PC-9 (cell line): ENCODE results near the gene TDRD7. TPM values are rescaled to one million over a fixed set of nuclear protein-coding genes. Genes with fewer than 3 reads are reported as not detected.

ENCODE experiments used
- BruUV-seq: library from RNA; stranded (reverse); fragments of 400-500 nt; replicated peaks from 2 replicates; lab custom pipeline; 2021; lab: Mats Ljungman, UMichigan
- CTCF ChIA-PET: fragments of 300-600 bp; sonication (Branson Sonifier 250); formaldehyde crosslinking; loops from one replicate; lab custom pipeline; 2022; ENCODE audit warnings: antibody characterized with exemption; lab: Charles Lee
- POLR2A ChIA-PET: fragments of 300-600 bp; sonication (Branson Sonifier 250); formaldehyde crosslinking; loops from one replicate; lab custom pipeline; 2022; ENCODE audit warnings: antibody characterized with exemption; ENCODE audit not compliant: unreplicated experiment; lab: Charles Lee
- DNase-seq, 2 experiments: peaks; one replicate each; pipeline versions ENCODE4 v3.0.0 to v3.0.0-alpha.2; 2015 to 2022; ENCODE audit warnings: mixed read lengths in 1 of 2
- H2AFZ ChIP-seq: fragments of 200-600 bp; sonication (generic); 2 replicates; pipeline ENCODE4 v1.8.1; 2017; ENCODE audit warnings: antibody characterized with exemption
- H3F3A ChIP-seq: fragments of 200-600 bp; sonication (generic); 2 replicates; pipeline ENCODE4 v1.8.1; 2017; ENCODE audit warnings: antibody characterized with exemption, mild to moderate bottlenecking, low read depth; ENCODE audit not compliant: insufficient read depth
- H3K27ac ChIP-seq: fragments of 200-600 bp; sonication (generic); 2 replicates; pipeline ENCODE4 v1.6.1; 2016; ENCODE audit warnings: mixed run types
- H3K27me3 ChIP-seq: fragments of 200-600 bp; sonication (generic); 2 replicates; pipeline ENCODE4 v1.6.1; 2016; ENCODE audit warnings: low read depth, mixed run types; ENCODE audit not compliant: insufficient read depth
- H3K36me3 ChIP-seq: fragments of 200-600 bp; sonication (generic); 2 replicates; pipeline ENCODE4 v1.6.1; 2016; ENCODE audit warnings: low read depth, mixed run types
- H3K4me1 ChIP-seq: fragments of 200-600 bp; sonication (generic); replicated peaks from 2 replicates; pipeline ENCODE4 v1.6.1; 2016; ENCODE audit warnings: mixed run types; ENCODE audit not compliant: insufficient read depth
- H3K4me2 ChIP-seq: fragments of 200-600 bp; sonication (generic); 2 replicates; pipeline ENCODE4 v1.6.1; 2017; ENCODE audit warnings: mixed run types
- H3K4me3 ChIP-seq: fragments of 200-600 bp; sonication (generic); 2 replicates; pipeline ENCODE4 v1.6.1; 2016; ENCODE audit warnings: mixed run types
- H3K79me2 ChIP-seq: fragments of 200-600 bp; sonication (generic); 2 replicates; pipeline ENCODE4 v1.6.1; 2017; ENCODE audit warnings: low read depth, mixed run types
- H3K9me2 ChIP-seq: fragments of 200-600 bp; sonication (generic); 2 replicates; pipeline ENCODE4 v1.8.1; 2017; ENCODE audit warnings: mild to moderate bottlenecking; ENCODE audit not compliant: insufficient read depth
- H3K9me3 ChIP-seq: fragments of 200-600 bp; sonication (generic); 2 replicates; pipeline ENCODE4 v1.8.1; 2016; ENCODE audit warnings: low read depth; ENCODE audit not compliant: insufficient read depth
- H4K20me1 ChIP-seq: fragments of 200-600 bp; sonication (generic); 2 replicates; pipeline ENCODE4 v1.8.1; 2017; ENCODE audit not compliant: insufficient read depth
- CTCF ChIP-seq: fragments of 200-600 bp; sonication (generic); conservative IDR thresholded peaks from 2 replicates; pipeline ENCODE4 v1.6.1; 2017; ENCODE audit warnings: mixed run types, antibody characterized with exemption, mild to moderate bottlenecking, moderate library complexity
- EZH2 ChIP-seq: fragments of 200-600 bp; sonication (generic); IDR thresholded peaks from 2 replicates; pipeline ENCODE4 v1.8.0; 2017; ENCODE audit warnings: antibody characterized with exemption, low read depth
- intact Hi-C: fragments of 100-400 bp; cut with micrococcal nuclease; formaldehyde crosslinking; loops from one replicate; pipeline ENCODE4 v1.10.0; 2022; ENCODE audit not compliant: unreplicated experiment
- total RNA-seq: library from RNA; stranded (reverse); gene quantifications from 2 replicates; pipeline ENCODE4 v1.2.3, GENCODE V29; 2021

TDRD7 gene
- total RNA-seq, 1 experiment from 2014 or later: 14.2 TPM

DNA sequence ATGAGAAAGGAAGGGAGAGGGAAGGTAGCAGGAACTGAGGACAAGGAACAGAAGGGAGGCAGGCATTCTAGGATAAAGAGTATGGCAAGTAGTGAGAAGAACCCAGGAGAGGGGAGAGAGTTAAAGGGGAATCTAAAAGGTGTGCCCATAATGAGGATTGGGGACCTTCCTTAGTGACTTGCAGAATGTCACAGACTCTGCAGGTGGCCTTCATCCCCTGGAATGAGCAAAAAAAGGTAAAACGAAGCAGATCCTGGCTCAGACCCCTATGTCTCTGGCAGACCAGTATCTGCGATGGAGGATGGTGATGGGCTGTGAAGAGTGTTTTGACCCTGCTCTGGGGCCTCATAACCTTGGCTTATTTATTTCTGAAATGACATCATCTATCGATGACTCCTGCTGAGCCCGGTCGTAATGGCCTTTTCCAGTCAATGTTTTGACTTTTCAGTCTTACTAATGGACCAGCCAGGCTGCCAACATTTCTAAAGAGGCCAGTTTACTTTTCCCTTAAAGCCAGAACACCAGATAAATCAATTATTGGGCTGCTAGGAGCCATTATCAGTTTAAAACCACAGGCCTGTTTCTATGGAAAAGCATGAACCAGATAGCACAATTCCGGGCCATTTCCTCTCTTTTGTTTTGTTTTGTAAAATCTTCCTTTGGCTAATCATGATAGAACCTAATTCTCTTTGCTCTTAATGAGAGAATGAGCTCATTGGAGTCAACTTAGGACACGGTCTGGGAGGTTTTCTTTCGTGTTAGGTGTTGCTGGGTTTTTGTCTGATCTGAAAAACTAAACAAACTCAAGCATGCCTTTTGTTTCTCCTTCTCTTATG lies 92.7 kb downstream of the TDRD7 start:
- ChIA-PET CTCF (interaction anchor here (0.7 to 1.2 kb wide), 2 partner anchors 19 to 36 kb away, joined by 3 read pairs; no protein-coding TSS in a partner anchor), POLR2A (no interaction called here)
- peaks cover 4% of the 10 kb centered on the region; the same call in 1 of the 2 replicates for H3K4me1 ChIP-seq
- H3K79me2 ChIP-seq: no peaks in the 10 kb centered on the region; the same call in 1 of the 2 replicates
- no peak for TF ChIP-seq CTCF
- TF ChIP-seq EZH2: no peak
- H3K27ac ChIP-seq: no peak overlapping the region
- H2AFZ ChIP-seq: no peak overlapping the region
- no TSS peak for BruUV-seq
- H3K4me3 ChIP-seq: no peak overlapping the region
- intact Hi-C loops: loop anchor here (5.0 kb wide), 1 partner anchor 43 kb away; no protein-coding TSS in a partner anchor
- no peak overlapping the region for H3K4me2 ChIP-seq
- no peaks in the 10 kb centered on the region for H3K9me2 ChIP-seq
- peaks cover 10% of the 10 kb centered on the region; the same call in 1 of the 2 replicates for H3F3A ChIP-seq
- no peak for DNase-seq
- H3K9me3 ChIP-seq: no peaks in the 10 kb centered on the region
- H3K27me3 ChIP-seq: no peaks in the 10 kb centered on the region
- no peaks in the 10 kb centered on the region for H4K20me1 ChIP-seq
- no peaks in the 10 kb centered on the region for H3K36me3 ChIP-seq

DNA sequence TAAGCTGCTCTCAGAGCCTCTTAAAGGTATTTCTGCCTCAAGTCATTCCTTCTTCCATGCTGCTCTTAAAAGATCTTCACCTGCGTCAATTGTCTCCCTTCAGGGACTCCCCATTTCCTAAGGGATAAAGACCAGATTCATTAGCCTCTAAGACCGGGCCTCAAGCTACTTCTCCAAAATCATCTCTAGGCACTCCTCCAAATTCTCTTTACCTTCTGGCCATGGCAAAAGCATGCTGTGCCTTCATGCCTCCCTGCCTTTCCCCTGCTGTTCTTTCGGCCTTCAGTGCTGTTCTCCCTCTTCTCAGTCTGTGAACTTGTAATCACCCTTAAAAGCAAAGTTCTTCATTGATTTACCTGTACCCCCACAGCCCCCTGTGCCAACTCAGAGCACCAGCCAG lies 93.9 kb downstream of the TDRD7 start:
- Histone ChIP-seq H3K27ac (no peak overlapping the region), H3K79me2 (no peaks in the 10 kb centered on the region; the same call in 1 of the 2 replicates), H2AFZ (no peak overlapping the region), H3F3A (peaks cover 5% of the 10 kb centered on the region), H3K4me3 (no peak overlapping the region), H3K36me3 (no peaks in the 10 kb centered on the region), H3K4me2 (no peak overlapping the region), H4K20me1 (no peaks in the 10 kb centered on the region), H3K9me3 (no peaks in the 10 kb centered on the region), H3K4me1 (0 out of 2 replicates have a peak, but pooled peaks cover 9% of the 10 kb centered on the region), H3K27me3 (no peaks in the 10 kb centered on the region), H3K9me2 (no peaks in the 10 kb centered on the region)
- no TSS peak for BruUV-seq
- intact Hi-C loops: no loop called here
- TF ChIP-seq EZH2 (no peak), CTCF (no peak)
- ChIA-PET CTCF (no interaction called here), POLR2A (no interaction called here)
- DNase-seq: no peak

DNA sequence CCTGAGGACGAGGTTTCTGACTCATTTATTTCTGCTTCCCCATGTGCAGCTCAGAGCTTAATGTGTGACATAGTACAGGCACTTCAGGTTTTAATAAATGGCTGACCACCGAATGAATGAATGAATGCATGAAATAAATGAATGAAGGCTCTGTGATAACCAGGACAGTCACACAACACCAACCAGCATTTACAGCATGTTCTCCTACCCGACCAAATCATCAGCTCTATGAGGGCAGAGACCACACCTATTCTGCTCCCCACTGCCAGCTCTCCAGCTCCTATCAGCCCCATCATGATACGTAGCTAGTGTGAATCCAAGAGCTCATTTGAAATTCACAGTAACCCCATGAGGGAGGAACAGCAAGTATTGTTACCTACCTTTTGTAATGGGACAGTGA lies 94.4 kb downstream of the TDRD7 start:
- Histone ChIP-seq H3K79me2 (no peaks in the 10 kb centered on the region; the same call in 1 of the 2 replicates), H2AFZ (no peak overlapping the region), H4K20me1 (no peaks in the 10 kb centered on the region), H3F3A (peaks cover 9% of the 10 kb centered on the region), H3K9me3 (no peaks in the 10 kb centered on the region), H3K36me3 (no peaks in the 10 kb centered on the region), H3K9me2 (no peaks in the 10 kb centered on the region), H3K4me2 (no peak overlapping the region), H3K4me1 (peaks cover 13% of the 10 kb centered on the region), H3K27ac (no peak overlapping the region), H3K27me3 (no peaks in the 10 kb centered on the region), H3K4me3 (no peak overlapping the region)
- CTCF ChIA-PET: no interaction called here
- no TSS peak for BruUV-seq
- DNase-seq: no peak
- POLR2A ChIA-PET: no interaction called here
- intact Hi-C loops: no loop called here
- TF ChIP-seq CTCF: no peak
- no peak for TF ChIP-seq EZH2
